HK-2 (cell line): ENCODE measurements around the gene PLPPR3.
"Not testable (repeated sequence)": the region's sequence is repeated elsewhere in the genome, so short reads cannot be mapped to it uniquely, and the experiment has no call there.

ENCODE experiments used
- DNase-seq: peaks from one replicate; pipeline ENCODE4 v3.0.0-alpha.2; 2018; ENCODE audit not compliant: unreplicated experiment

PLPPR3 gene

DNA sequence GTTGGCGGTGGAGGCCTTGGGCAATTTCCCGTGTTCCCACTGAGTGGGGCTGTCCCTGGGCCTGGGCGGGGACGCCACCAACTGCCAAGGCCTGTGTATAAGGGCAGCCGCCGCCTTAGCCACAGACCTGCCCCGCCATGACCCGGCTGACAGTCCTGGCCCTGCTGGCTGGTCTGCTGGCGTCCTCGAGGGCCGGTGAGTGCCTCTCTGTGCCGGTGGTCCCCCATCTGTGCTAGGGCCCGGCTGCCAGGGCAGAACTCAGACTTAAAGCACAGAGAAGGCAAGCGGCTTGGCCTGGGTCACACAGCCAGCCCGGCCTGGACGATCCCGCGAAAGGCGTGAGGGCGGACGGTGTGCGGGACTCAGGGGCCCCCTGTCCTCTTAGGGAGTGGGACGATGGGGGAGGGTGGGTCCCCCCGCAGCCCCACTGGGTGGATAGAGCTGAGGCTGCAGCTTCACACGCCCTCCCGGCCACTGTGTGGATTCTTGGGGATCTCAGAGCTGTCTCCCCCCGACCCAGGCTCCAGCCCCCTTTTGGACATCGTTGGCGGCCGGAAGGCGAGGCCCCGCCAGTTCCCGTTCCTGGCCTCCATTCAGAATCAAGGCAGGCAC is 6.1 kb upstream of the PLPPR3 start, which contains the start of gene AZU1:
Gene AZU1, plus strand, starts transcription at position 128 of the 612 bp plus-strand sequence. Its CDS starts 10 bp downstream, at position 138.
- DNase-seq, result no peak

DNA sequence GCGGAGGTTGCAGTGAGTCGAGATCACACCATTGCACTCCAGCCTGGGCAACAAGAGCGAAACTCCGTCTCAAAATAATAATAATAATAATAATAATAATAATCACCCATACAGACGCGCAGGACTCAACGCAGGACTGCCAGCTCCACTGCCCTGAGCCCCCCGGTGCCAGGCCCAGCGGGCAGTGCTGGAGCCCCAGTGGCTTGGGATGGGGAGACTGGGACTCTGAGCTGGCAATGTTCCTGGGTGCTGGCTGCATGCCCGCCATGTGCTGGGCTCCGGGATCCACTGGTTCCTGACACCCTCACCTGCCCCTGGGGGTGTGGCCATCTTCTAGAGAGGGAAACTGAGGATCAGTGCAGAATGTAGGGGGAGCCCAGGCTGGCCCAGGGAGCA is 5.6 kb upstream of the PLPPR3 start:
- DNase-seq, result no peak

DNA sequence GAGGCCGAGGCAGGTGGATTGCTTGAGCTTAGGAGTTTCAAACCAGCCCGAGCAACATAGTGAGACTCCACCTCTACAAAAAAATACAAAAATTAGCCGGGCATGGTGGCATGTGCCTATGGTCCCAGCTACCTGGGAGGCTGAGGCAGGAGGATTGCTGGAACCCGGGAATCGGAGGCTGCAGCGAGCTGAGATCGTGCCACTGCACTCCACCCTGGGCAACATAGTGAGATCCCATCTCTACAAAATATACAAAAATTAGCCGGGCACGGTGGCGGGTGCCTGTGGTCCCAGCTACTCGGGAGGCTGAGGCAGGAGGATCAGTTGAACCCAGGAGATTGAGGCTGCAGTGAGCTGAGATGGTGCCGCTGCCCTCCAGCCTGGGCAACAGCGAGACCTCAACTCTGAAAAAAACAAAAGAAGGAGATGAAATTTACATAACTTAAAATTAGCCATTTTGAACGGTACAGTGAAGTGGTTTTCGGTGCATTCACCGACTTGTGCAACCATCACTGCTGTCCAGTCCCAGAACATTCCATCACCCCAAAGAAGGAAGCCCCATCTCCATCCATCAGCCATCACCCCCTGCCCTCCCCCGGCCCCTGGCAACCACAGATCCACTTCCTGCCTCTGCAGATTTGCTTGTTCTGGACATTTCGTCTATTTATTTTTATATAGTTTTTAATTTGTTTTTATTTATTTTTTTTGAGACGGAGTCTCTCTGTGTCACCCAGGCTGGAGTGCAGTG is 4.3 kb upstream of the PLPPR3 start:
- DNase-seq, result no peak

DNA sequence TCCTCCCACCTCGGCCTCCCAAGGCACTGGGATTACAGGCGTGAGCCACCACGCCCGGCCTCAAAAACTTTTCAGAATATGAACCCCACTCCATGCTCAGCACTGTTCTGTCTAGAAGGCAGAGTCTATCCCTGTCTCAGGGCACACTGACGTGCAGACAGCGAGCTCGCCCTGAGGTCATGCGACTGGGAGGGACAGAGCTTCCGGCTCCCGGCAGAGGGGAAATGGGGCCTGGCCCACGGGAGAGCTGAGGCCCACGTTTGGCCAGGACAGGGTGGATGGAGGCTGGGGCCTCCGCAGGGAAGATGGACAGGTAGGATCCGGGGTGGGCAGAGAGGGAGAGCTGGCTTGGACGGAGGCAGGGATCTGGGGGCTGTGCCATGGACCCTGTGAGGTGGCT is 3.1 kb upstream of the PLPPR3 start:
- DNase-seq, result no peak

DNA sequence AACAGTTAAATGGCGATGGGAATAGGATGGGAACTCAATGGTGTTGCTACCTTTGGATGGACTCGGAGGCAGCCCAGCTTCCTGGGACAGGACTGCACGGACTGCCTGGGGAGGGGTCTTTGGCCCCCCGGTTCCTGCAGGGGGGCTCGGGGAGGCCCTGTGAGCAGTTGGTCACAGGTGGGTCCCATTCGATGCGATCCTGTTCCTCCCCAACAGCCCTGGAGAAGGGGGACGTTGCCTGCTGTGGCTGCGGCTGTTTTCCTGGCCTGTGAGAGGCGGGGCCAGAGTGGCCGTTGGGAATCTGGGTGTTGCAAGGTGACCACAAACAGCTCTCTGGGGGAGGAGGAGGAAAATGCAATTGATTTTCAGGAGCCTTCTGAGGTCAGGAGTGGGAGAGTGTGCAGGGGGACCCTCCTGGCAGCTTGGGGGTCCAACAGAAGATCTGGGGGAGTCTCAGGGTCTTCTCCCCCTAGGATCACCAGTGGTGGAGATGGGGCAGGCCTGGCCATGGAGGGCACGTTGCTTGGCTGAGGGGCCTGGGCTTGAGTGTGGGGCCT is 1.9 kb upstream of the PLPPR3 start:
- DNase-seq, result peak; percentile 49

DNA sequence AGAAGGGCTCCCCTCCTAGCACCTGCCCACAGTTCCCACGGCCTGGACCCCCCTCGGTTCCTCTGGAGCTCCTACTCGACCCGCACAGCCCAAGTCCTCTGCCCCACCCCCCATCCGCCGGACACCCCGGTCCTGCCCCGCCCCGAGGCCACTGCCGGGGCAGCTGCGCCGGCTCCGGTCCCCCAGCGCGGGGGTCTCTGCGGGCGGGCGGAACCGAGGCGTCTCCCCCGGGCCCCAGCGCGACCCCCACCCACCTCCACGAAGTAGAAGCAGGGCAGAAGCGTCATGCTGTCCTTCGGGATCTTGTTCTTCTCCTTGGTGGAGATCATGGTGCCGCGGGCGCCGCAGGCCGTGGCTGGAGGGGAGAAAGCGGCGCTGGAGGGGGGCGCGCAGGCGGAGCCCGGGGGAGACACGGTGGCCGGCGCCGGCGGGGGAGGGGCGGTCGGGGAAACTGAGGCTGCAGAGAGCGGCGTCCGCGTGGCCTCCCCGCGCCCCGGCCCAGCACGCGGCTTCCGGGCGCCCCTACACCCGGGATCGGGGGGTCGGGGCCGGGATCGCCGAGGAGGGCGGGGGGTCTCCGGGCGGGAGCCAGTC is 427 bp downstream of the PLPPR3 start:
- no peak for DNase-seq

DNA sequence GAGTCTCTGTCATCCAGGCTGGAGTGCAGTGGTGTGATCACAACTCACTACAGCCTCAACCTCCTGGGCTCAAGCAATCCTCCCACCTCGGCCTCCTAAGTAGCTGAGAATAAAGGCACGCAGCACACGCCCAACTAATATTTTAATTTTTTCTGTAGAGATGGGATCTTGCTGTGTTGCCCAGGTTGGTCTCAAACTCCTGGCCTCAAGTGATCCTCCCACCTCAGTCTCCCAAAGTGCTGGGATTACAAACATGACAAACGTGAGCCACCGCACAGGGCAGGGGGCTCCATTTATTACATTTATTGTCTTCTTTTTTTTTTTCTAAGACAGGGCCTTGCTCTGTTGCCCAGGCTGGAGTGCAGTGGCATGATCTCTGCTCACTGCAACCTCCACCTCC is 1.5 kb downstream of the PLPPR3 start:
- DNase-seq, result not testable (repeated sequence)

DNA sequence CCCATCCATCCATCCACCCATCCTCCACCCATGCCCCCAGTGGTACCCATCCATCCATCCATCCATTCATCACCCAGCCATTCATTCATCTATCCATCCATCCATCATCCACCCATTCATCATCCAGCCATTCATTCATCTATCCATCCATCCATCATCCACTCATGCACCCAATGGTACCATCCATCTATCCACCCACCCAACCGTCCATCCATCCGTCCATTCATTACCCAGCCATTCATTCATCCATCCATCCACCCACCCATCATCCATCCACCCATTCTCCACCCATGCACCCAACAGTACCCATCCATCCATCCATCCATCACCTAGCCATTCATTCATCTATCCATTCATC is 5.3 kb downstream of the PLPPR3 start:
- DNase-seq, result no peak

DNA sequence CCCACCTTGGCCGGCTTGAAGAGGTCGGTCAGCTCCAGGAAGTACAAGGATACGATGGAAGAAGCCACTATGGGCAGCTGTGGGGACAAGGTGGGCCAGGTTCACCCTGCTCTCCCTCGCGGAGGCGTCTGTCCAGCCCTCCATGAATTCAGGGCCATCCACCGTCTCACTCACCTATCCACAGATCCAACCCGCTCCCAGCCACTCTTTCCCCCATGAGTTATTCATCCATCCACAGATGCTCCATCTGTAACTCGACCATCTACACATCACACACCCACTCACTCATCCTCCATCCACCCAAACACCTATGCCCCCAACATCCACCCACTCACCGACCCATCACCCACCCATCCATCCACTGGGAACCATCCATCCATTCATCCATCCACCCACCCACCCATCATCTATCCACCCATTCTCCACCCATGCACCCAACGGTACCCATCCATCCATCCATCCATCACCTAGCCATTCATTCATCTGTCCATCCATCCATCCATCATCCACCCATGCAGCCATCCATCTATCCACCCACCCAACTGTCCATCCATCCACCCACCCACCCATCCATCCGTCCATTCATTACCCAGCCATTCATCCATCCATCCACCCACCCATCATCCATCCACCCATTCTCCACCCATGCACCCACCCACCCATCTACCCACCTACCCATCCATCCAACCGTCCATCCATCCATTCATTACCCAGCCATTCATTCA is 5.8 kb downstream of the PLPPR3 start:
- no peak for DNase-seq

DNA sequence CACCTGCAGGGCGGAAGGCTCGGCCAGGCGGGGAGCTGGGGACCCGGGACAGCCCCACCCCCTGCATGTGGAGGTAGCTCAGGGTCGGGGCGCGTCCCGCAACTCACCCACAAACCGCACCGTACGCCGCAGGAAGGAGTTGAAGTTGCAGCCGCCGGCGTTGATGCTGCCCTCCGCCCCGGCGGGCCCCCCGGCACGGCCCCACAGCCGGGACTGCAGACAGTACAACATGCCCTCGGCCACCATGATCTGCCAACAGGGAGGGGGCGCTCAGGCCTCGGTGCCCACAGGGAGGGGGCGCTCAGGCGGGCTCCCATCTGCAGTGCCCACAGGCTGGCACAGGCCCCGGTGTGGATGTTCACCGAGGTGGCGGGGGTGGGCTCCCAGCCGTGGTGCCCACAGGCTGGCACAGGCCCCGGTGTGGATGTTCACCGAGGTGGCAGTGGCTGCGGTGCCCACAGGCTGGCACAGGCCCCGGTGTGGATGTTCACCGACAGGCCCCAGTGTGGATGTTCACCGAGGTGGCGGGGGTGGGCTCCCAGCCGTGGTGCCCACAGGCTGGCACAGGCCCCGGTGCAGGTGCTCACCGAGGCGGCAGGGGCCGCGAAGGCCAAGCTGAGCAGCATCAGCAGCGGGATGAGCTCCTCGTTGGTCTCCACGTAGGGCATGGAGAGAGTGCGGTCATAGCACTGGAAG is 6.5 kb downstream of the PLPPR3 start:
- DNase-seq, result no peak

DNA sequence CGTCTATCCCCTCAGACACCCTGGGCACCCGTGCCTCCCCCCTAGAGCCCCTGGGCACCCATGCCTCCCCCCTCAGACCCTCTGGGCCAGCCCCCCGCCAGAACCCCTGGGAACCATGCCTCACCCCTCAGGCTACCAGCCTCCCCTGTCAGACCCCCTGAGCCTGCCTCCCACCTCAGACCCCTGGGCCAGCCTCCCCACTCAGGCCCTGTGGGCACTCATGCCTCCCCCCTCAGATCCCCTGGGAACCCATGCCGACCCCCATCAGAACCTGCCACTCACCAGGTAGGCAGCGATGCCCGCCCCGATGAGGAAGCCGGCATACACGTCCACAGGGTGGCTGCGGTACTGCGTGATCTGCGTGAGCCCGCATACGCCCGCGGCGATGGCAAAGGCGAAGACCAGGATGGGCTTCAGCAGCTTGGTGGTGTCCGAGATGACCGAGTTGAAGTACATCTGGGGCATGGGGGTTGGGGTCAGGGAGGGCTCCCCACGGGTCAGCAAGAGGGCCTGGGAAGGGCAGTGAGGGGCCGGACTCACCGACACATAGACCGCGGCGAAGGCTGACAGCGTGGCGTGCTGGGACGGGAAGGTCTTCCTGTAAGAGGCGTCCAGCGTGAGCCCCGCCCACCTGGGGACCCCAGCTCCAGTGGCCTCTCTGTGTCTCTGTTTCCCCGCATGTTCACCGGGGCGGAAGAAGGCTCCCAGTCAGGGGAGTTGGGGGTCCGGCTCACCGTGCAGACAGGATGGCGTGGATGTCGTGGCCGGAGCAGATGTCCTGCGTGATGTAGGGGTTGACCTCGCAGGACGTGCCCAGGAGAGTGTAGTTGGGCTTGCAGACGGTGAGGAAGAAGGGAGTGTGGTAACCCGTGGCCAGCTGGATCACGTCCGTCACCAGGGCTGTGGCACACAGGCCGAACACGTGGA is 7.3 kb downstream of the PLPPR3 start:
- DNase-seq, result no peak

DNA sequence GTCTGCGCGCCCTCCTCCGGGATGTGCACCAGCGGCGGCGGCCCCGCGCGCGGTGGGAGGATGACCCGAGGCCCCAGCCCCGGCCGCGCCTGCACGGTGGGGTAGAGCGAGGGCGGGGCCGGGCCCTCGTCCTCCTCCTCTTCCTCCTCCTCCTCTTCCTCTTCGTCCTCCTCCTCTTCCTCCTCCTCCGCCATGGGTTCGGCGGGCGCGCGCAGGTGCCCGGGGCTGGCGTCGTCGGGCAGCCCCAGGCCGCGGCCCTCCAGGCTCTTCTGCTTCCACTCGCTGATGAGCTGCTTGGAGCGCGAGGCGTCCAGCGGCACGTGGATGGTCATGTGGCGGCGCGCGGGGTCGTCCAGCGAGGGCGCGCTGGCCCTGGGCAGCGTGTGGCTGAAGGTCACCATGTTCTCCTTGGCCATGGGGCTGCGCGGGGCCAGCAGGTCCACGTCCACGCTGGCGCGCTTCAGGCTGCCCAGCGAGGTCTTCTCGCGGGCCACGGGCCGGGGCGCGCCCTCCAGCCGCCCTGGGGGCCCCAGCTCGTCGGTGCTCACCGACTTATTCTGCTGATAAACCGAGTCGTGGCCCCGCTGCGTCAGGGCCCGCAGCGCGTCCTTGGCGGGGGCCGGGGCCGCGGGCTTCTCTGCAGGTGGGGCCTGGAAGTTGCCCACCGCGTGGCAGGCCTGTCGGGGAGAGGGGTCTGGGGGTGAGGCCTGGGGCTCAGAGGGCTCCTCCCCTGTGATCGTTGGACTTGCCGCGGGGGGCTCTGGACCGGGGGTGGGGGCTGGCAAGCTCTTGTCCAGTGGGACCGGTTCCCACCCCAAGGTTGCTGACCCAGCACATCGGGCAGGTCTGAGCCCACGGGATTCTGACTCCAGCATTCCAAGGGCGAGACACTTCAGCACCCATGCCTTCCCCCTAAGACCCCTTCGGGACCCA is 8.3 kb downstream of the PLPPR3 start:
- no peak for DNase-seq

DNA sequence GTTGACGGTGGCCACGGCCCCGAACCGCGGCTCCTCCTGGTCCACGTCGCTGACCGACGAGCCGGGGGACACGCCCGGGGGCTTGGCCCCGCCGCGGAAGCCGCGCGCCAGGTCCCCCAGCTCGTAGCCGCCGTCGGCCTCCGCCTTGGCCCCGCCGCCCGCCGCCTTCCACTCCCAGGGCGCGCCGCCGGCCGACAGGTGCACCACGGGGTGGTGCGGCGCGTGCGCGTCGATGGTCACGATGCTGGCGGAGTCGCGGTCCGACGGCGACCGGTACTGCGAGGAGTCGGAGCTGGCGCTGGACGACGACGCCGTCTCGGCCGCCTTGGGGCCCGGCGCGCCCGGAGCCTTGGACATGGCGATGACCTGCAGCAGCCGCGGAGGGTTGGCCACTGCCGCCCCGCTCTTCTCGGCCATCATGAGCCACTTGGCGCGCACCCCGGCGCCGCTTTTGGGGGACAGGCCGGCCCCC is 9.0 kb downstream of the PLPPR3 start:
- no peak for DNase-seq

DNA sequence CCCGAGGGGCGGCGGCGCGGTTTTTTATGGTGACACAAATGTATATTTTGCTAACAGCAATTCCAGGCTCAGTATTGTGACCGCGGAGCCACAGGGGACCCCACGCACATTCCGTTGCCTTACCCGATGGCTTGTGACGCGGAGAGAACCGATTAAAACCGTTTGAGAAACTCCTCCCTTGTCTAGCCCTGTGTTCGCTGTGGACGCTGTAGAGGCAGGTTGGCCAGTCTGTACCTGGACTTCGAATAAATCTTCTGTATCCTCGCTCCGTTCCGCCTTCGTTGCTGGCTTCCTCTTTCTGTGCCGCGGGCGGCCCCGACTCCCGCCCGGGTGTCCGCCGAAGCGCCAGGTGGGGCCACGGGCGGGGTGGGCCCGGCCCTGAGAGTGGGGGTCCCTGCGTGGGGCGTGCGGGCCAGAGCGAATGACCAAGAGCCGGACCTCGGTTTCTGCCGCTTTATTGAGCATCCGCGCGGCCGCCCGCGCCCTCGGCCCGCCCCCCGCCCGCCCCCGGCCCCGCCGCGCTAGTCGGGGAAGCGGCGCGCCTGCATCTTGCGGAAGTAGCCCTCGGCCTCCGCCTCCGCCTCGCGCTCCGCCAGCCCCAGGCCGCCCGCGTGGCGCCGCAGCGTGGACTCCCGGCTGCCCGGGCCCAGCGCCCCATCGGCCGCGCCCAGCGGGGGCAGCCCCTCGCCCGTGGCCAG is 9.6 kb downstream of the PLPPR3 start:
- no peak for DNase-seq

DNA sequence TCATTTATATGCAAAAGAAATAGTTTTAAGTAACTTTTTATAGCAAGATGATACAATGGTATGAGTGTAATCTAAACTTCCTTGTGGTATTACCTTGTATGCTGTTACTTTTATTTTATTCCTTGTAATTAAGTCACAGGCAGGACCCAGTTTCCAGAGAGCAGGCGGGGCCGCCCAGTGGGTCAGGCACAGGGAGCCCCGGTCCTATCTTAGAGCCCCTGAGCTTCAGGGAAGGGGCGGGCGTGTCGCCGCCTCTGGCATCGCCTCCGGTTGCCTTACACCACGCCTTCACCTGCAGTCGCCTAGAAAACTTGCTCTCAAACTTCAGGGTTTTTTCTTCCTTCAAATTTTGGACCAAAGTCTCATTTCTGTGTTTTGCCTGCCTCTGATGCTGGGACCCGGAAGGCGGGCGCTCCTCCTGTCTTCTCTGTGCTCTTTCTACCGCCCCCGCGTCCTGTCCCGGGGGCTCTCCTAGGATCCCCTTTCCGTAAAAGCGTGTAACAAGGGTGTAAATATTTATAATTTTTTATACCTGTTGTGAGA is 10.2 kb downstream of the PLPPR3 start:
- no peak for DNase-seq

DNA sequence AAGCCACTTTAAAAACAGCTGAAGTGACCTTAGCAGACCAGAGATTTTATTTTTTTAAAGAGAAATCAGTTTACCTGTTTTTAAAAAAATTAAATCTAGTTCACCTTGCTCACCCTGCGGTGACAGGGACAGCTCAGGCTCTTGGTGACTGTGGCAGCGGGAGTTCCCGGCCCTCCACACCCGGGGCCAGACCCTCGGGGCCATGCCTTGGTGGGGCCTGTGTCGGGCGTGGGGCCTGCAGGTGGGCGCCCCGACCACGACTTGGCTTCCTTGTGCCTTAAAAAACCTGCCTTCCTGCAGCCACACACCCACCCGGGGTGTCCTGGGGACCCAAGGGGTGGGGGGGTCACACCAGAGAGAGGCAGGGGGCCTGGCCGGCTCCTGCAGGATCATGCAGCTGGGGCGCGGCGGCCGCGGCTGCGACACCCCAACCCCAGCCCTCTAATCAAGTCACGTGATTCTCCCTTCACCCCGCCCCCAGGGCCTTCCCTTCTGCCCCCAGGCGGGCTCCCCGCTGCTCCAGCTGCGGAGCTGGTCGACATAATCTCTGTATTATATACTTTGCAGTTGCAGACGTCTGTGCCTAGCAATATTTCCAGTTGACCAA is 10.8 kb downstream of the PLPPR3 start:
- DNase-seq, result no peak

DNA sequence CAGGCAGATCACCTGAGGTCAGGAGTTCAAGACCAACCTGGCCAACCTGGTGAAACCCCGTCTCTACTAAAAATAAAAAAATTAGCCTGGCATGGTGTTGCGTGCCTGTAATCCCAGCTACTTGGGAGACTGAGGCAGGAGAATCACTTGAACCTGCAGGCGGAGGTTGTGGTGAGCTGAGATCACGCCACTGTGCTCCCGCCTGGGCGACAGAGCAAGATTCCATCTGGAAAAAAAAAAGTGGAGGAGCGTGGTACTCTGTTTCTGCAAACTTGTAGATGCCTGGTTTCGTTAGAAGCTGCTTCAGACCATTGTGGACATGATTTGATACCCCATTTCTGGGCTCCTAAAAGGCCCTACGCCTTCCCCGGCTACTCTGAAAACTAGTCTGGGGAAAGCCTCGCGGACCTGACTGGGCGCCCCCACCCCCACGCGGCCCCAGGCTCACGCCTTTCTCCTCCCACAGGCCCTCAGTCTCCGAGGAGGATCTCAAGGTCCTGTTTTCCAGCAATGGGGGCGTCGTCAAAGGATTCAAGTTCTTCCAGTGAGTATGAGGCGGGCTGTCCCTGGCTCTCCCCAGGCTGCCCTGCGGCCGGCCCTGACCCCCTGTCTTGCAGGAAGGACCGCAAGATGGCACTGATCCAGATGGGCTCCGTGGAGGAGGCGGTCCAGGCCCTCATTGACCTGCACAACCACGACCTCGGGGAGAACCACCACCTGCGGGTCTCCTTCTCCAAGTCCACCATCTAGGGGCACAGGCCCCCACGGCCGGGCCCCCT is 11.5 kb downstream of the PLPPR3 start:
- no peak for DNase-seq
